Measurements from ENCODE around the gene MAPT.

The MAPT gene

GRCh38 chr17:46046957-46047356 lies 152.6 kb downstream of the MAPT start:
- H3K27me3 ChIP-seq (ENCODE audit: control insufficient read depth in 5 of 5, insufficient read depth in 4 of 5, low read length in 5 of 5) = no peaks in the 10 kb centered on the region
- no peak overlapping the region for H3K4me3 ChIP-seq (ENCODE audit: low read depth in 1 of 5, low read length in 5 of 5)
- H3K9ac ChIP-seq (ENCODE audit: low read length in 5 of 5) = no peak overlapping the region
- H3K27ac ChIP-seq (ENCODE audit: low read depth, low read length) = peak overlapping the region; percentile 32
- H3K4me1 ChIP-seq (ENCODE audit: control insufficient read depth in 5 of 5, insufficient read depth in 5 of 5, low read length in 5 of 5) = peaks cover 2 to 30% (median 20%) of the 10 kb centered on the region in 5 donors
- H3K36me3 ChIP-seq (ENCODE audit: control insufficient read depth in 5 of 5, insufficient read depth in 5 of 5, low read length in 5 of 5) = peaks cover 19 to 56% (median 37%) of the 10 kb centered on the region in 5 donors
- H3K9me3 ChIP-seq (ENCODE audit: control insufficient read depth in 5 of 5, low read length in 5 of 5) = no peaks in the 10 kb centered on the region

- Histone ChIP-seq H3K9me3 (ENCODE audit: control insufficient read depth in 5 of 5, low read length in 5 of 5) (no peaks in the 10 kb centered on the region), H3K4me3 (ENCODE audit: low read depth in 1 of 5, low read length in 5 of 5) (no peak overlapping the region), H3K36me3 (ENCODE audit: control insufficient read depth in 5 of 5, insufficient read depth in 5 of 5, low read length in 5 of 5) (peaks cover 16 to 53% (median 33%) of the 10 kb centered on the region in 5 donors), H3K9ac (ENCODE audit: low read length in 5 of 5) (no peak overlapping the region), H3K27me3 (ENCODE audit: control insufficient read depth in 5 of 5, insufficient read depth in 4 of 5, low read length in 5 of 5) (no peaks in the 10 kb centered on the region), H3K27ac (ENCODE audit: low read depth, low read length) (peak overlapping the region; percentile 32), H3K4me1 (ENCODE audit: control insufficient read depth in 5 of 5, insufficient read depth in 5 of 5, low read length in 5 of 5) (peaks cover 2 to 30% (median 20%) of the 10 kb centered on the region in 5 donors)
These were observed 153.0 kb downstream of the MAPT start for GRCh38 chr17:46047398-46047797.

GRCh38 chr17:46047856-46048255 lies 153.5 kb downstream of the MAPT start:
- no peaks in the 10 kb centered on the region for H3K27me3 ChIP-seq (ENCODE audit: control insufficient read depth in 5 of 5, insufficient read depth in 4 of 5, low read length in 5 of 5)
- H3K4me3 ChIP-seq (ENCODE audit: low read depth in 1 of 5, low read length in 5 of 5) = no peak overlapping the region
- peaks cover 2 to 30% (median 20%) of the 10 kb centered on the region in 5 donors for H3K4me1 ChIP-seq (ENCODE audit: control insufficient read depth in 5 of 5, insufficient read depth in 5 of 5, low read length in 5 of 5)
- H3K27ac ChIP-seq (ENCODE audit: low read depth, low read length) = peak overlapping the region; percentile 20
- no peaks in the 10 kb centered on the region for H3K9me3 ChIP-seq (ENCODE audit: control insufficient read depth in 5 of 5, low read length in 5 of 5)
- H3K9ac ChIP-seq (ENCODE audit: low read length in 5 of 5) = no peak overlapping the region
- peaks cover 15 to 53% (median 32%) of the 10 kb centered on the region in 5 donors for H3K36me3 ChIP-seq (ENCODE audit: control insufficient read depth in 5 of 5, insufficient read depth in 5 of 5, low read length in 5 of 5)

GRCh38 chr17:46049656-46050055 lies 155.3 kb downstream of the MAPT start:
- no peak overlapping the region for H3K9ac ChIP-seq (ENCODE audit: low read length in 5 of 5)
- H3K27me3 ChIP-seq (ENCODE audit: control insufficient read depth in 5 of 5, insufficient read depth in 4 of 5, low read length in 5 of 5) = no peaks in the 10 kb centered on the region
- H3K4me1 ChIP-seq (ENCODE audit: control insufficient read depth in 5 of 5, insufficient read depth in 5 of 5, low read length in 5 of 5) = peaks cover 0 to 21% (median 13%) of the 10 kb centered on the region in 5 donors
- H3K36me3 ChIP-seq (ENCODE audit: control insufficient read depth in 5 of 5, insufficient read depth in 5 of 5, low read length in 5 of 5) = peaks cover 15 to 48% (median 29%) of the 10 kb centered on the region in 5 donors
- H3K9me3 ChIP-seq (ENCODE audit: control insufficient read depth in 5 of 5, low read length in 5 of 5) = no peaks in the 10 kb centered on the region
- no peak overlapping the region for H3K4me3 ChIP-seq (ENCODE audit: low read depth in 1 of 5, low read length in 5 of 5)
- no peak overlapping the region for H3K27ac ChIP-seq (ENCODE audit: low read depth, low read length)

- no peak overlapping the region for H3K4me3 ChIP-seq (ENCODE audit: low read depth in 1 of 5, low read length in 5 of 5)
These were observed 159.7 kb downstream of the MAPT start for GRCh38 chr17:46053911-46054534.

GRCh38 chr17:46056800-46057304 lies 162.5 kb downstream of the MAPT start:
- peak overlapping the region; percentile 49 for H3K27ac ChIP-seq (ENCODE audit: low read depth, low read length)
- H3K4me1 ChIP-seq (ENCODE audit: control insufficient read depth in 5 of 5, insufficient read depth in 5 of 5, low read length in 5 of 5) = peaks cover 0 to 25% (median 5%) of the 10 kb centered on the region in 5 donors
- no peaks in the 10 kb centered on the region for H3K27me3 ChIP-seq (ENCODE audit: control insufficient read depth in 5 of 5, insufficient read depth in 4 of 5, low read length in 5 of 5)
- no peaks in the 10 kb centered on the region for H3K9me3 ChIP-seq (ENCODE audit: control insufficient read depth in 5 of 5, low read length in 5 of 5)
- H3K9ac ChIP-seq (ENCODE audit: low read length in 5 of 5) = no peak overlapping the region
- H3K36me3 ChIP-seq (ENCODE audit: control insufficient read depth in 5 of 5, insufficient read depth in 5 of 5, low read length in 5 of 5) = peaks cover 0 to 6% (median 3%) of the 10 kb centered on the region in 5 donors
- H3K4me3 ChIP-seq (ENCODE audit: low read depth in 1 of 5, low read length in 5 of 5) = no peak overlapping the region

More at GRCh38 chr17:46053911-46054534, 159.7 kb downstream of the MAPT start:
- no peaks in the 10 kb centered on the region for H3K9me3 ChIP-seq (ENCODE audit: control insufficient read depth in 5 of 5, low read length in 5 of 5)
- no peak overlapping the region for H3K27ac ChIP-seq (ENCODE audit: low read depth, low read length)
- no peak overlapping the region for H3K9ac ChIP-seq (ENCODE audit: low read length in 5 of 5)
- H3K4me1 ChIP-seq (ENCODE audit: control insufficient read depth in 5 of 5, insufficient read depth in 5 of 5, low read length in 5 of 5) = peaks cover 0 to 17% (median 6%) of the 10 kb centered on the region in 5 donors
- no peaks in the 10 kb centered on the region for H3K27me3 ChIP-seq (ENCODE audit: control insufficient read depth in 5 of 5, insufficient read depth in 4 of 5, low read length in 5 of 5)
- H3K36me3 ChIP-seq (ENCODE audit: control insufficient read depth in 5 of 5, insufficient read depth in 5 of 5, low read length in 5 of 5) = peaks cover 12 to 22% (median 19%) of the 10 kb centered on the region in 5 donors

GRCh38 chr17:46057366-46057765 lies 163.0 kb downstream of the MAPT start:
- H3K4me3 ChIP-seq (ENCODE audit: low read depth in 1 of 5, low read length in 5 of 5) = no peak overlapping the region
- peaks cover 0 to 25% (median 5%) of the 10 kb centered on the region in 5 donors for H3K4me1 ChIP-seq (ENCODE audit: control insufficient read depth in 5 of 5, insufficient read depth in 5 of 5, low read length in 5 of 5)
- no peaks in the 10 kb centered on the region for H3K9me3 ChIP-seq (ENCODE audit: control insufficient read depth in 5 of 5, low read length in 5 of 5)
- H3K27ac ChIP-seq (ENCODE audit: low read depth, low read length) = peak overlapping the region; percentile 49
- H3K9ac ChIP-seq (ENCODE audit: low read length in 5 of 5) = no peak overlapping the region
- peaks cover 0 to 7% (median 3%) of the 10 kb centered on the region in 5 donors for H3K36me3 ChIP-seq (ENCODE audit: control insufficient read depth in 5 of 5, insufficient read depth in 5 of 5, low read length in 5 of 5)
- H3K27me3 ChIP-seq (ENCODE audit: control insufficient read depth in 5 of 5, insufficient read depth in 4 of 5, low read length in 5 of 5) = no peaks in the 10 kb centered on the region

GRCh38 chr17:46059486-46059885 lies 165.1 kb downstream of the MAPT start:
- no peaks in the 10 kb centered on the region for H3K9me3 ChIP-seq (ENCODE audit: control insufficient read depth in 5 of 5, low read length in 5 of 5)
- H3K36me3 ChIP-seq (ENCODE audit: control insufficient read depth in 5 of 5, insufficient read depth in 5 of 5, low read length in 5 of 5) = peaks cover 0 to 17% (median 10%) of the 10 kb centered on the region in 5 donors
- no peak overlapping the region for H3K27ac ChIP-seq (ENCODE audit: low read depth, low read length)
- H3K27me3 ChIP-seq (ENCODE audit: control insufficient read depth in 5 of 5, insufficient read depth in 4 of 5, low read length in 5 of 5) = no peaks in the 10 kb centered on the region
- H3K4me1 ChIP-seq (ENCODE audit: control insufficient read depth in 5 of 5, insufficient read depth in 5 of 5, low read length in 5 of 5) = peaks cover 0 to 29% (median 5%) of the 10 kb centered on the region in 5 donors
- no peak overlapping the region for H3K9ac ChIP-seq (ENCODE audit: low read length in 5 of 5)
- no peak overlapping the region for H3K4me3 ChIP-seq (ENCODE audit: low read depth in 1 of 5, low read length in 5 of 5)

- Histone ChIP-seq H3K27ac (ENCODE audit: low read depth, low read length) (no peak overlapping the region), H3K4me3 (ENCODE audit: low read depth in 1 of 5, low read length in 5 of 5) (no peak overlapping the region), H3K4me1 (ENCODE audit: control insufficient read depth in 5 of 5, insufficient read depth in 5 of 5, low read length in 5 of 5) (peaks cover 0 to 29% (median 5%) of the 10 kb centered on the region in 5 donors), H3K9ac (ENCODE audit: low read length in 5 of 5) (peak overlapping the region in 1 of 5 donors; percentile 16), H3K36me3 (ENCODE audit: control insufficient read depth in 5 of 5, insufficient read depth in 5 of 5, low read length in 5 of 5) (peaks cover 7 to 24% (median 13%) of the 10 kb centered on the region in 5 donors), H3K9me3 (ENCODE audit: control insufficient read depth in 5 of 5, low read length in 5 of 5) (no peaks in the 10 kb centered on the region), H3K27me3 (ENCODE audit: control insufficient read depth in 5 of 5, insufficient read depth in 4 of 5, low read length in 5 of 5) (no peaks in the 10 kb centered on the region)
These were observed 166.1 kb downstream of the MAPT start for GRCh38 chr17:46060461-46060860.

GRCh38 chr17:46061435-46061834 lies 167.1 kb downstream of the MAPT start:
- H3K9me3 ChIP-seq (ENCODE audit: control insufficient read depth in 5 of 5, low read length in 5 of 5) = no peaks in the 10 kb centered on the region
- no peaks in the 10 kb centered on the region for H3K27me3 ChIP-seq (ENCODE audit: control insufficient read depth in 5 of 5, insufficient read depth in 4 of 5, low read length in 5 of 5)
- H3K27ac ChIP-seq (ENCODE audit: low read depth, low read length) = no peak overlapping the region
- H3K4me1 ChIP-seq (ENCODE audit: control insufficient read depth in 5 of 5, insufficient read depth in 5 of 5, low read length in 5 of 5) = peaks cover 0 to 26% (median 5%) of the 10 kb centered on the region in 5 donors
- peaks cover 15 to 34% (median 22%) of the 10 kb centered on the region in 5 donors for H3K36me3 ChIP-seq (ENCODE audit: control insufficient read depth in 5 of 5, insufficient read depth in 5 of 5, low read length in 5 of 5)
- H3K9ac ChIP-seq (ENCODE audit: low read length in 5 of 5) = no peak overlapping the region
- H3K4me3 ChIP-seq (ENCODE audit: low read depth in 1 of 5, low read length in 5 of 5) = no peak overlapping the region

Measured in subcutaneous abdominal adipose tissue (tissue), 5 donors.